GM12878 (cell line): ENCODE results near the gene RFK.

ENCODE experiments used
- ASH2L ChIP-seq: fragments of 300-600, 200-600 bp; sonication (generic); IDR thresholded peaks from 2 replicates; pipeline ENCODE4 v1.6.1; 2017; ENCODE audit warnings: low read depth, mild to moderate bottlenecking, borderline replicate concordance
- ATF7 ChIP-seq: fragments of 450-650 bp; IDR thresholded peaks from 2 replicates; pipeline ENCODE4 v1.6.1; 2016; ENCODE audit warnings: low read depth, mild to moderate bottlenecking
- EGR1 ChIP-seq, 2 experiments: IDR thresholded peaks; 1 replicate in 1 of 2; 2 replicates in 1 of 2; pipeline ENCODE4 v1.6.1; 2011 to 2012; ENCODE audit warnings: low read depth in 2 of 2, low read length in 2 of 2, borderline replicate concordance in 1 of 2, mild to moderate bottlenecking in 1 of 2, moderate library complexity in 1 of 2
- HDAC2 ChIP-seq: fragments of 200-600 bp; sonication (generic); IDR thresholded peaks from 2 replicates; pipeline ENCODE4 v1.6.1; 2017
- POLR2A ChIP-seq: IDR thresholded peaks from 2 replicates; pipeline ENCODE4 v1.6.1; 2011; ENCODE audit warnings: low read depth, mild to moderate bottlenecking, low read length
- RAD21 ChIP-seq: IDR thresholded peaks from 2 replicates; pipeline ENCODE4 v1.6.1; 2011; ENCODE audit warnings: mild to moderate bottlenecking, low read depth, low read length, moderate library complexity; ENCODE audit not compliant: insufficient read depth
- TF ChIP-seq, protein P1 (sequence below), 3 experiments: IDR thresholded peaks in 2 of 3; conservative IDR thresholded peaks in 1 of 3; 2 replicates each; pipeline ENCODE4 v1.5.1; 2011; ENCODE audit warnings: low read depth in 3 of 3, low read length in 3 of 3, mild to moderate bottlenecking in 3 of 3, control low read depth in 2 of 3, moderate library complexity in 2 of 3, inconsistent platforms in 1 of 3, mixed read lengths in 1 of 3; ENCODE audit not compliant: control insufficient read depth in 2 of 3, insufficient read depth in 1 of 3; ENCODE audit errors: extremely low read depth in 1 of 3
- TF ChIP-seq, protein P2 (sequence below): IDR thresholded peaks from 2 replicates; pipeline ENCODE4 v1.6.1; 2012; ENCODE audit warnings: low read length, inconsistent platforms
- TF ChIP-seq, protein P3 (sequence below): fragments of 450-650 bp; IDR thresholded peaks from 2 replicates; pipeline ENCODE4 v1.6.1; 2017; ENCODE audit warnings: mild to moderate bottlenecking, moderate library complexity

DNA sequence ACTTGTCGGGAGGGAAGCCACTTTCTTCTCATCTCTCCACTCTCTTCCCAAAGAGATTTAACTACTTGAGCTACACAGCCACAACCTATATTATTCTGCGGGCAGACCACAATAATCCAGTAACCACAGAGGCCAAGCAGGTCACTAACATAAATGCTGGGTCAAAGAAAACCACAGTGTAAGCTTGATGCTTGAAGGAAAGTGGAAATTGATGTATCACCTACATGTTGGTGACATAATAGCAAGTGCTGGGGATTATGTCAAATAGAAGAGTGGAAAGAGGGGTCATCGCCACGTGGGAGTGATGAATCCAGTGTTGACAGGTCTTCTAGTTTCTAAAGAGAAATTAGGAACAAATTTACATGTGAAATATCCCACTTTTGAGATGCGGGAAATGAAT lies 40.9 kb downstream of the RFK start:
- TF ChIP-seq, protein P1, sequence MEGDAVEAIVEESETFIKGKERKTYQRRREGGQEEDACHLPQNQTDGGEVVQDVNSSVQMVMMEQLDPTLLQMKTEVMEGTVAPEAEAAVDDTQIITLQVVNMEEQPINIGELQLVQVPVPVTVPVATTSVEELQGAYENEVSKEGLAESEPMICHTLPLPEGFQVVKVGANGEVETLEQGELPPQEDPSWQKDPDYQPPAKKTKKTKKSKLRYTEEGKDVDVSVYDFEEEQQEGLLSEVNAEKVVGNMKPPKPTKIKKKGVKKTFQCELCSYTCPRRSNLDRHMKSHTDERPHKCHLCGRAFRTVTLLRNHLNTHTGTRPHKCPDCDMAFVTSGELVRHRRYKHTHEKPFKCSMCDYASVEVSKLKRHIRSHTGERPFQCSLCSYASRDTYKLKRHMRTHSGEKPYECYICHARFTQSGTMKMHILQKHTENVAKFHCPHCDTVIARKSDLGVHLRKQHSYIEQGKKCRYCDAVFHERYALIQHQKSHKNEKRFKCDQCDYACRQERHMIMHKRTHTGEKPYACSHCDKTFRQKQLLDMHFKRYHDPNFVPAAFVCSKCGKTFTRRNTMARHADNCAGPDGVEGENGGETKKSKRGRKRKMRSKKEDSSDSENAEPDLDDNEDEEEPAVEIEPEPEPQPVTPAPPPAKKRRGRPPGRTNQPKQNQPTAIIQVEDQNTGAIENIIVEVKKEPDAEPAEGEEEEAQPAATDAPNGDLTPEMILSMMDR (IDR thresholded peaks at IDR 0.05 in 2 of 3, conservative IDR thresholded peaks at IDR 0.05 in 1 of 3; ENCODE audit: control insufficient read depth in 2 of 3, extremely low read depth in 1 of 3, insufficient read depth in 1 of 3, low read depth in 3 of 3, low read length in 3 of 3): no peak
- TF ChIP-seq HDAC2: no peak
- TF ChIP-seq, protein P2, sequence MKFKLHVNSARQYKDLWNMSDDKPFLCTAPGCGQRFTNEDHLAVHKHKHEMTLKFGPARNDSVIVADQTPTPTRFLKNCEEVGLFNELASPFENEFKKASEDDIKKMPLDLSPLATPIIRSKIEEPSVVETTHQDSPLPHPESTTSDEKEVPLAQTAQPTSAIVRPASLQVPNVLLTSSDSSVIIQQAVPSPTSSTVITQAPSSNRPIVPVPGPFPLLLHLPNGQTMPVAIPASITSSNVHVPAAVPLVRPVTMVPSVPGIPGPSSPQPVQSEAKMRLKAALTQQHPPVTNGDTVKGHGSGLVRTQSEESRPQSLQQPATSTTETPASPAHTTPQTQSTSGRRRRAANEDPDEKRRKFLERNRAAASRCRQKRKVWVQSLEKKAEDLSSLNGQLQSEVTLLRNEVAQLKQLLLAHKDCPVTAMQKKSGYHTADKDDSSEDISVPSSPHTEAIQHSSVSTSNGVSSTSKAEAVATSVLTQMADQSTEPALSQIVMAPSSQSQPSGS: no peak
- TF ChIP-seq, protein P3, sequence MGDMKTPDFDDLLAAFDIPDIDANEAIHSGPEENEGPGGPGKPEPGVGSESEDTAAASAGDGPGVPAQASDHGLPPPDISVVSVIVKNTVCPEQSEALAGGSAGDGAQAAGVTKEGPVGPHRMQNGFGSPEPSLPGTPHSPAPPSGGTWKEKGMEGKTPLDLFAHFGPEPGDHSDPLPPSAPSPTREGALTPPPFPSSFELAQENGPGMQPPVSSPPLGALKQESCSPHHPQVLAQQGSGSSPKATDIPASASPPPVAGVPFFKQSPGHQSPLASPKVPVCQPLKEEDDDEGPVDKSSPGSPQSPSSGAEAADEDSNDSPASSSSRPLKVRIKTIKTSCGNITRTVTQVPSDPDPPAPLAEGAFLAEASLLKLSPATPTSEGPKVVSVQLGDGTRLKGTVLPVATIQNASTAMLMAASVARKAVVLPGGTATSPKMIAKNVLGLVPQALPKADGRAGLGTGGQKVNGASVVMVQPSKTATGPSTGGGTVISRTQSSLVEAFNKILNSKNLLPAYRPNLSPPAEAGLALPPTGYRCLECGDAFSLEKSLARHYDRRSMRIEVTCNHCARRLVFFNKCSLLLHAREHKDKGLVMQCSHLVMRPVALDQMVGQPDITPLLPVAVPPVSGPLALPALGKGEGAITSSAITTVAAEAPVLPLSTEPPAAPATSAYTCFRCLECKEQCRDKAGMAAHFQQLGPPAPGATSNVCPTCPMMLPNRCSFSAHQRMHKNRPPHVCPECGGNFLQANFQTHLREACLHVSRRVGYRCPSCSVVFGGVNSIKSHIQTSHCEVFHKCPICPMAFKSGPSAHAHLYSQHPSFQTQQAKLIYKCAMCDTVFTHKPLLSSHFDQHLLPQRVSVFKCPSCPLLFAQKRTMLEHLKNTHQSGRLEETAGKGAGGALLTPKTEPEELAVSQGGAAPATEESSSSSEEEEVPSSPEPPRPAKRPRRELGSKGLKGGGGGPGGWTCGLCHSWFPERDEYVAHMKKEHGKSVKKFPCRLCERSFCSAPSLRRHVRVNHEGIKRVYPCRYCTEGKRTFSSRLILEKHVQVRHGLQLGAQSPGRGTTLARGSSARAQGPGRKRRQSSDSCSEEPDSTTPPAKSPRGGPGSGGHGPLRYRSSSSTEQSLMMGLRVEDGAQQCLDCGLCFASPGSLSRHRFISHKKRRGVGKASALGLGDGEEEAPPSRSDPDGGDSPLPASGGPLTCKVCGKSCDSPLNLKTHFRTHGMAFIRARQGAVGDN: no peak
- TF ChIP-seq POLR2A: no peak
- TF ChIP-seq RAD21: no peak
- TF ChIP-seq ATF7: no peak
- TF ChIP-seq EGR1 (IDR thresholded peaks at IDR 0.05; ENCODE audit: borderline replicate concordance in 1 of 2, low read depth in 2 of 2, low read length in 2 of 2): no peak
- no peak for TF ChIP-seq ASH2L
